ENCODE data around the gene TRIAP1.
A peak's percentile ranks its signal among the peaks of the same experiment; 100 is the strongest.
"Not testable (repeated sequence)": the region's sequence is repeated elsewhere in the genome, so short reads cannot be mapped to it uniquely, and the experiment has no call there.

The TRIAP1 gene

GRCh38 chr12:120445911-120446843 is at the start of gene TRIAP1, which contains the start of gene GATC:
Gene TRIAP1 (minus strand): TSS chr12:120446384. CDS start chr12:120446372, 12 bp downstream.
Gene GATC (plus strand): TSS chr12:120446444. CDS start chr12:120446481, 37 bp downstream.
- DNase-seq, result peak; percentile 89 to 91

GRCh38 chr12:120495186-120495730 is 49.1 kb upstream of the TRIAP1 start:
- no peak for DNase-seq

DNA sequence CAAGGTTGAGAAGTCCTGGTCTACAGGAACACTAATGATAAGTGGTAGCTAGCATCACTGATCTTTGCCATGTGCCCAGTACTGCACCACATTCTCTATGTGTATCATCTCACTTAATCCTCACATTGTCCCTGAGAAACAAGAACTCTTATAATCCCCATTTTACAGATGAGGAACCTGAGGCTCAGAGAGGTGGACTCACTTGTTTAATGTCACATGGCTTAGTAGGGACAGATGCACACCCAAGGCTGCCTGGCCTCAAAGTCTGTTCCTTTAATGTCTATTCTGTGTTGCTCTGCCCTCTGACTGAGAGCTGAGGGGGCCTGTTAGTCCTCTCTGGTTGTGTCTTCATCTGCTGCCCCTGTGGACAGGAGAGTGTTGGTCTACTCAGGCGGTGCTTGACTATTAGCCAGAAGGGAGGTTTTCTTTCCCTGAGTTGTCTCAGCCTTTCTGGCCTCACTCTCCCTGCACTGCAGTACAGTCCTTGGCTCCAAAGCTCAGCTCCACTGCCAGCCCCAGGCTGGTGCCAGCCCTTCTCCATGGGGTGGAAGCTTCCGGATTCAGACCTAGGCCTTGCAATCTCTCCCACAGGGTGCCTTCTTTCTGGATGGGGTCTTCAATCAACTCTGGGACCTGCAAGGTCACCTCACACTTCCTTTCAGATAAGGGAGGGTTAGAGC is 44.8 kb upstream of the TRIAP1 start:
- DNase-seq, result no peak

DNA sequence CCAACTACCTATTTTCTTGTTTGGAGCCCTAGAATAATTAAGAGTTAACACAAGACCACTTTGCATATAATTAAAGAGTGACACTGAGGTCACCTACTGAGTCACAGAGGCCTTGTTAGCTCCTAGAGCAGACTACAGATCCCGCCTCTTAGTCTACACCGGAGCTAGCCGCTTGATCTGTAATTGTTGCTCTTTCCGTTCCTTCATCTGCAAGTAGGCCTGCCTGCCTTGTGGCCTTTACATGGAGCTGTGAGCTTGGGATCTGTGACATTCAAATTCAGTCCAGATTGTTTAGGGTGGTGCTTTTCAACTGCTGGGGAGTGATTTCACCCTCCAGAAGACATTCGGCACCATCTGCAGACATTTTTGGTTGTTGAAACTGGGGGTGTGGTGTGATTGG is 44.1 kb upstream of the TRIAP1 start:
- DNase-seq, result no peak

DNA sequence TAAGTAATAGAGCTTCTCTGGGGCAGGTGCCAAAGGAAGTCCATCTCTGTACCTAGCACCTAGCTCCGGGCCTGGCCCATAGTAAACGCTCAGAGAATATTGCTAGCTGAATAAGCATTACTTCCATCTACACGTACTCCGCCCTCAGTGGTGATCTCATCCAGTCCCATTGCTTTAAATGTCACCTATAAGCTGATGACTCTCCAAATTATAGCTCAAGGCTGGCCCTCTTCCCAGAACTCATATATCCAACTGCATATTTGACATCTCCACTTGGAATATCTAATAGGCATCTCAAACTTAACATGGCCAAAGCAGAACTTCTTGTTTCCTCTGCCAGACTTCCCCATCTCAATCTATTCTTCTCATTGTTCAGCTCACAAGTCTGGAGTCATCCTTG is 42.8 kb upstream of the TRIAP1 start:
- DNase-seq, result no peak

- no peak for DNase-seq
These were observed 42.0 kb upstream of the TRIAP1 start for GRCh38 chr12:120488057-120488640.

GRCh38 chr12:120487552-120487951 is 41.4 kb upstream of the TRIAP1 start:
- not testable (repeated sequence) for DNase-seq

DNA sequence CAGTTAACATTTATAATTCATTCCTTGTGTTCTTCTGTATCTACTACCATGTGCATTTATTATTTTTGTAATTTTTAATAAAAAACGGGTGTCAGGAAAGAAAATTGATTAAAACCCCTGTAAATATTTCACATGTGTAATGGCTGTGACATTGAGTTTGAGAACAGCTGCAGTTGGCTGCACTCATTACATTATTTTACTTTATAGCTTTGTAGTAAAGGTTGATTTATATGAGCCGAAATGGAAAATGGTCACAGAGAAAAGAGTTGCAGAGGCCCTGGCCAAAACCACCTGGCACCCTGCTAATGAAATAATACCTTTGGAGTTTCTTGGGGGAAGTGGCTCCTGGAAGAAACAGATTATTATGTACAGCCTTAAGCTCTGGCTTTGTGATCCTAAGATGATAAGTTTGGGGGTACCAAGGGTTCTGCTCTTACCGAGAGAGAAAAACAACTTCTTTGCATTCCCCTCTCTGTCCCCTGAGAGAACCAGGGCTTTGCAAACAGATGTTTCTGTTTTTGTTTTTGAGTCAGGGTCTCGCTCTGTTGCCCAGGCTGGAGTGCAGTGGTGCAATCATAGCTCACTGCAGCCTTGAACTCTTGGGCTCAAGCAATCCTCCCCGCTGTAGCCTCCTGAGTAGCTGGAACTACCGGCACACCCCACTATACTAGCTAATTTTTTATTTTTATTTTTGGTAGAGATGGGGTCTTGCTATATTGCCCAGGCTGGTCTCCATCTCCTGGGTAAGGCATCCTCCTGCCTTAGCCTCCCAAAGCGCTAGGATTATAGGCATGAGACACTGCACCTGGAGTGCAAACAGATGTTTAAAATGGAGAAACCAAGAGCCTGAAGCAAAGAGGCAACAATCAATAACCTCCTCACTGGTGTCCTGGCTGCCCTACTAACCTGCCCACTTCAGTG is 40.0 kb upstream of the TRIAP1 start:
- no peak for DNase-seq

- no peak for DNase-seq
These were observed 37.4 kb upstream of the TRIAP1 start for GRCh38 chr12:120483621-120484020.

DNA sequence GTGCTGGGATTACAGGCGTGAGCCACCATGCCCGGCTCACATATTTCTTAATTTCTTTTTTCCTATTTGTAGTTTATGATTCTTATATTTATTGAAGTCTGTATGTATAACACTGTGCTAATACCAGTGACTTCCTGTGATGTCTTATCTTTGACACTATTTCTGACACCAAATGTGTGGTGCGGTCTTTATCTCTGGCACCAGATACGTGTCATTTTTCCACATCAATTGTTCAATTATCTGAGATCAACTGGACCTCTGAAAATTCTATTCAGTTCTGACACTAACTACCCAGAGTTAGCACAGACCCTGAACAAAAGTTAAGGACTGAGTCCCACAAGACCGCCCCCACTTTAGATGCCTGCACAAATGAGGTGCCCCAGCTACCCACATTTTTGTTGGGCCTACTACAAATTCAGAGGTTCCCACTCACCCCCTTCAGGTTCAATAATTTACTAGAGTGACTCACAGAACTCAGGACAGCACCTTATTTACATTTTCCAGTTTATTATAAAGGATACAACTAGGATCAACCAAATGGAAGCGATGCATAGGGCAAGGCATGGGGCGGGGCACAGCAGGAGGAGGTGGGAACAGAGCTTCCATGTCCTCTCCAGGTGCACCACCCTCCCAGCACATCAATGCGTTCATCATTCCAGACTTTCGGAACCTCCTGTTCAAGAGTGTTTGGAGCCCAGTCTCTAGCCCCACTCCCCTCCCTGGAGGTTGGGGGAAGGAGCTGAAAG is 35.0 kb upstream of the TRIAP1 start:
- no peak for DNase-seq

GRCh38 chr12:120480211-120480610 is 34.0 kb upstream of the TRIAP1 start:
- DNase-seq, result no peak

DNA sequence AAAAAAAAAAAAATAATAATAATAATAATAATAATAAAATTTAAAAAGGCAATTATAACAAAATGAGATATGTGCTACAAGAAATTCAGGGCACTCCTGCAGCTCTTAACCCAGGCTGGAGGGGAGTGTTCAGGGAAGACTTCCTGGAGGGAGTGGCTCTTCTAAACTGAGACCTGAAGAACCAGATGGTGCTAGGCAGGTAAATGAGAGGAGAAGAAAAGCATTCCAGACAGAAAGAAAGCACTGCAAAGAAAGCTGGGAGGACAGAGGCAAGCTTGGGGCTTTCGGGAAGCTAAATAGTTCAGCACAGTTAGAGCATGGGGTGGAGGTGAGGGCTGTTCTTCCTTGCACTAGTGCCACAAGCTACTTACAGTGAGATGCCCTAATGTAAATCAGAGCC is 33.3 kb upstream of the TRIAP1 start:
- DNase-seq, result no peak

DNA sequence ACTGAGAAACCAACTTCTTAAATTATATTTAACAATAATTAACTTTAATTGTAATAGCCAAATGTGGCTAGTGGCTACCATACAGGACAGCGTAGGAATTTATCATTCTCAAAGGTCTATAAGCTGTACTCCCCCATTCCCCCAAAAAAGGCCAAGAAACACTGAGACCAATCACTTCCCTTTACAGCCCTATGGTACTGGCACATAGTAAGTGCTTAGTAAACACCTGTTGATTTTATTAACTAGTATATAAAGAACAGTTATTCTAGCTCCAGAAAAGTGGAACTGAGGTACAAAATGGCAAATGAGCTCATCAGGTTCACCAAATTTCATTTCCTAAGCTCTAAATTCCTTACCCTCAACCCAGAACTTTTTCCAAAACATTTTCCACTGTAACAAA is 29.5 kb upstream of the TRIAP1 start:
- DNase-seq, result no peak

DNA sequence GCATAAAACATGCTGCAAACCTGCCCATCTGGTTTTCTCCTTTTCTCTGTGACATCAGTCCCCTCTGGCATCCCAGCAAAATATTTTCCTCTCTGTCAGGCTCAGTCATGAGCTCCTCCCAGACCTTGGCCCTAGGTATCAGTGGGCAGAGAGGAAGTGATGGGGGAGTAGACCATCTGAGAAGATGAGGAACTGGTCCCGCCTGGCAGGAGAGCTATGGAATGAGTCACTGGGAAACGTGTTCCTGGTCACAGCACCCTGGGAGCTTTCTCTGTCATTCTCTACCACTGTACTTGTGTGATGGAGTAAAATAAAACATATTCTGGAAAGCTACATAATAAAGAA is 28.4 kb upstream of the TRIAP1 start:
- DNase-seq, result no peak

GRCh38 chr12:120473807-120474615 is 27.8 kb upstream of the TRIAP1 start:
- no peak for DNase-seq

- DNase-seq, result no peak
These were observed 26.3 kb upstream of the TRIAP1 start for GRCh38 chr12:120472521-120472920.

DNA sequence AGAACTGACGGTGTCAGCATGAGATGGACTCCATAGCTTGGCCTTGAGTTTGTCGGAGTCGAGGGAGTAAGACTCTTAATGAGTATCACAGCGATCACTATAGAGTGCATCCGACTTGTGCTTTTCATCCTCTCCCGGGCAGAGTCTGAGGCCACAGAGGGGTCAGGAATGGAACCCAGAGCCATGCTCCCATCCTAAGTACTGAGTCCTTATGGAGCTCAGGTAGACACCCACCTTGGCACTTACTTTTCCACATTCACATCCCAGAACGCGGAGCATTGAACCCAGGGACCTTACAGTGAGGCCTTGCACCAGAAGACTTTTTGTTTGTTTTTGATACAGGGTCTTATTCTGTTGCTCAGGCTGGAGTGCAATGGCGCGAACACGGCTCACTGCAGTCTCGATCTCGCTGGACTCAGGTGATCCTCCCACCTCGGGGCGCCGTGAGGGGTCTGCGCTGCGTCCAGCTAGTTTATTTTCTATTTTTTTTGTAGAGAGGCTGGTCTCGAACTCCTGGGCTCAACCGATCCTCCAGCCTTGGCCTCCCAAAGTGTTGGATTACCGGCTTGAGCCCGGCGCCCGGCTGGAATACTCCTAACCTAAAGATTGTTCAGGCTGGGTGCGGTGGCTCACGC is 24.1 kb upstream of the TRIAP1 start:
- no peak for DNase-seq

DNA sequence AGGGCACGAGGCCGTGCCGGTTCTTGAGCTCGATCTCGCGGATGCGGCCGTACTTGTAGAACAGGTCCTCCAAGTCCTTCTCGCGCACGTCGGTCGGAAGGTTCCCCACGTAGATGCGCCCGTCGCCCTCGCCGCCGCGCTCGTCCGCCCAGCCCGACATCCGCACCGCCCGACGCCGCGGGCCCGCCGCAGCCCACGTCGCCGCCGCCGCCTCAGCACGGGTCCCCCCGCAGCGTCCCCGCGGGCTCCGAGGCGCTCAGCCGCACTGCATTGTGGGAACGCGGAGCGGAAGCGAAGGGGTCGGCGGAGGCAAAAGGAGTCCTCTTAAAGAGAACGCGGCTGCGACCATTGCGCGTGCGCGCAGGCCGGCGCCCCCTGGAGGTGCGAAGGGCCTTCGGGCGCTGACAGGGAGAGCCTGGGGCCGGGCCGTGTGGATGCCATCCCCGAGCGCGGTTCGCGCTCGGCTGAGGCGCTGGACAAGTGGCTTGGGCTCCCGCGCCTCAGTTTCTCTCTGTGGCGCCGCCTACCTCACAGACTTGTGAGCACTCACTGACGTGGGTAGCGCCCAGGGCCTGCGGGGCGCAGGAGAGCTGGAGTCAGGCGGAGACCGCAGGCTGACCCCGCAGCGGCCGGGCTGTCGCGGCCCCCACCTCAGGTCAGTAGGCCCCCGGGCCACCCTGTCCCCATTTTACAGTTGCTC is 23.4 kb upstream of the TRIAP1 start, which contains the start of gene SRSF9:
Gene SRSF9, minus strand, starts transcription at position 299 of the 700 bp plus-strand sequence. Its CDS starts 139 bp downstream, at position 160.
- DNase-seq, result peak; percentile 96

- DNase-seq, result peak; percentile 25 to 28
These were observed 22.8 kb upstream of the TRIAP1 start for GRCh38 chr12:120468821-120469449.
